GM18498 (cell line): ENCODE results near the gene SLC4A9.
"Not testable (repeated sequence)": the region's sequence is repeated elsewhere in the genome, so short reads cannot be mapped to it uniquely, and the experiment has no call there.

Experiments used
- ATAC-seq: cut with Tn5 transposase; IDR thresholded peaks from one replicate; pipeline ENCODE4 v1.9.1; 2021; ENCODE audit warnings: mild to moderate bottlenecking, moderate library complexity; ENCODE audit not compliant: unreplicated experiment

SLC4A9 gene

GRCh38 chr5:140338908-140339307 lies 21.1 kb upstream of the SLC4A9 start:
- no peak for ATAC-seq

- ATAC-seq: no peak
Observed at GRCh38 chr5:140339636-140340035, 20.4 kb upstream of the SLC4A9 start.

GRCh38 chr5:140340605-140341121 lies 19.3 kb upstream of the SLC4A9 start:
- no peak for ATAC-seq

GRCh38 chr5:140341591-140341990 lies 18.4 kb upstream of the SLC4A9 start:
- ATAC-seq: no peak

- ATAC-seq: no peak
Observed at GRCh38 chr5:140342287-140342686, 17.7 kb upstream of the SLC4A9 start.

GRCh38 chr5:140342896-140343295 lies 17.1 kb upstream of the SLC4A9 start:
- ATAC-seq: no peak

GRCh38 chr5:140343849-140344248 lies 16.1 kb upstream of the SLC4A9 start:
- ATAC-seq: not testable (repeated sequence)

- no peak for ATAC-seq
Observed at GRCh38 chr5:140344683-140345423, 15.1 kb upstream of the SLC4A9 start.

GRCh38 chr5:140345919-140346347 lies 14.1 kb upstream of the SLC4A9 start:
- peak; percentile 28 for ATAC-seq

GRCh38 chr5:140346348-140347221 lies 13.4 kb upstream of the SLC4A9 start, which contains the start of gene HBEGF:
Gene HBEGF (minus strand): TSS chr5:140346603. CDS start chr5:140346328, 275 bp downstream.
- peak; percentile 79 for ATAC-seq

GRCh38 chr5:140347360-140347759 lies 12.6 kb upstream of the SLC4A9 start:
- no peak for ATAC-seq

- ATAC-seq: no peak
Observed at GRCh38 chr5:140348104-140348503, 11.9 kb upstream of the SLC4A9 start.

GRCh38 chr5:140349244-140349643 lies 10.8 kb upstream of the SLC4A9 start:
- no peak for ATAC-seq

GRCh38 chr5:140351609-140352334 lies 8.2 kb upstream of the SLC4A9 start:
- peak; percentile 76 for ATAC-seq

- ATAC-seq: no peak
Observed at GRCh38 chr5:140355546-140355945, 4.4 kb upstream of the SLC4A9 start.

- ATAC-seq: peak; percentile 16
Observed at GRCh38 chr5:140356853-140357725, 2.9 kb upstream of the SLC4A9 start.

- ATAC-seq: peak; percentile 97
Observed at GRCh38 chr5:140357726-140358093, 2.3 kb upstream of the SLC4A9 start.

- ATAC-seq: no peak
Observed at GRCh38 chr5:140358738-140359310, 1.2 kb upstream of the SLC4A9 start.

- ATAC-seq: no peak
Observed at GRCh38 chr5:140360681-140361479, 886 bp downstream of the SLC4A9 start.
